Stimulated activated CD4-positive, alpha-beta T cell treated with anti-CD3 and anti-CD28 coated beads, Interleukin-2, amount 100 ng/mL, for 24 hours (primary cell): ENCODE results near the gene MED15.
A peak's percentile ranks its signal among the peaks of the same experiment; 100 is the strongest.
"Not testable (repeated sequence)": the region's sequence is repeated elsewhere in the genome, so short reads cannot be mapped to it uniquely, and the experiment has no call there.

Source experiments
- DNase-seq, 2 donors: peaks; one replicate each; pipeline ENCODE4 v3.0.0-alpha.2; 2020

MED15 gene

GRCh38 chr22:20532256-20532993 lies 25.0 kb downstream of the MED15 start:
- no peak for DNase-seq

GRCh38 chr22:20533095-20533878 lies 25.9 kb downstream of the MED15 start:
- DNase-seq: no peak

- no peak for DNase-seq
Observed at GRCh38 chr22:20533879-20534265, 26.5 kb downstream of the MED15 start.

- DNase-seq: no peak
Observed at GRCh38 chr22:20536590-20537324, 29.3 kb downstream of the MED15 start.

- DNase-seq: no peak
Observed at GRCh38 chr22:20537325-20537756, 29.9 kb downstream of the MED15 start.

GRCh38 chr22:20537983-20538382 lies 30.6 kb downstream of the MED15 start:
- DNase-seq: no peak

- not testable (repeated sequence) for DNase-seq
Observed at GRCh38 chr22:20538875-20539274, 31.5 kb downstream of the MED15 start.

- DNase-seq: no peak
Observed at GRCh38 chr22:20542055-20542454, 34.6 kb downstream of the MED15 start.

GRCh38 chr22:20542736-20543135 lies 35.3 kb downstream of the MED15 start:
- DNase-seq: no peak

- not testable (repeated sequence) for DNase-seq
Observed at GRCh38 chr22:20545318-20545634, 37.9 kb downstream of the MED15 start.

- DNase-seq: no peak
Observed at GRCh38 chr22:20545681-20546521, 38.5 kb downstream of the MED15 start.

- no peak for DNase-seq
Observed at GRCh38 chr22:20546541-20546950, 39.1 kb downstream of the MED15 start.

GRCh38 chr22:20547029-20547428 lies 39.6 kb downstream of the MED15 start:
- no peak for DNase-seq

- no peak for DNase-seq
Observed at GRCh38 chr22:20548806-20549205, 41.4 kb downstream of the MED15 start.

GRCh38 chr22:20549232-20549841 lies 41.9 kb downstream of the MED15 start:
- peak; percentile 52 to 58 for DNase-seq

- no peak for DNase-seq
Observed at GRCh38 chr22:20550057-20550817, 42.8 kb downstream of the MED15 start.

- DNase-seq: peak; percentile 62 to 71
Observed at GRCh38 chr22:20550851-20551744, 43.7 kb downstream of the MED15 start.

GRCh38 chr22:20551805-20552442 lies 44.5 kb downstream of the MED15 start:
- peak; percentile 63 to 66 for DNase-seq

GRCh38 chr22:20552443-20553401 lies 45.3 kb downstream of the MED15 start:
- DNase-seq: no peak
